ENCODE measurements around the gene CSTPP1.

GRCh38 chr11:47152126-47152952, 215.8 kb downstream of the CSTPP1 start:
- TF ChIP-seq CTCF (conservative IDR thresholded peaks at IDR 0.05 in 1 of 2, IDR thresholded peaks at IDR 0.05 in 1 of 2; ENCODE audit: low read depth in 1 of 2, low read length in 2 of 2), result no peak
- TF ChIP-seq EZH2 (IDR thresholded peaks at IDR 0.05; ENCODE audit: low read length, missing control alignments), result no peak
